Bronchial epithelial cell (primary cell): ENCODE measurements around the gene PSMD4. TPM values are rescaled to one million over a fixed set of nuclear protein-coding genes. Genes with fewer than 3 reads are reported as not detected.

ENCODE experiments used
- DNase-seq: peaks from one replicate; pipeline ENCODE4 v3.0.0-alpha.2; 2010; ENCODE audit warnings: low read depth
- FAIRE-seq: peaks from 2 replicates; lab custom pipeline; 2011; peaks lifted over from hg19 to GRCh38; lab: Jason Lieb, UNC
- H3K27me3 ChIP-seq: 2 replicates; pipeline ENCODE4 v1.5.1; 2011; ENCODE audit warnings: low read length; ENCODE audit not compliant: control insufficient read depth, insufficient read depth
- H3K36me3 ChIP-seq: 2 replicates; pipeline ENCODE4 v1.5.1; 2011; ENCODE audit warnings: low read length; ENCODE audit not compliant: control insufficient read depth, insufficient read depth
- H3K4me3 ChIP-seq: 2 replicates; pipeline ENCODE4 v1.5.1; 2011; ENCODE audit warnings: mild to moderate bottlenecking, low read depth, low read length, control low read depth
- total RNA-seq: library from RNA; depleted of rRNA; stranded (reverse); fragments of >200 nt; gene quantifications from 2 replicates; pipeline ENCODE4 v1.2.1, GENCODE V29; 2014
- TF ChIP-seq, protein P1 (sequence below): IDR thresholded peaks from 2 replicates; pipeline ENCODE4 v1.5.1; 2011; ENCODE audit warnings: mild to moderate bottlenecking, moderate library complexity, low read length, control low read depth, inconsistent platforms; ENCODE audit not compliant: insufficient read depth, severe bottlenecking

The PSMD4 gene
- total RNA-seq, 1 donor from 2014 or later: 280 TPM

DNA sequence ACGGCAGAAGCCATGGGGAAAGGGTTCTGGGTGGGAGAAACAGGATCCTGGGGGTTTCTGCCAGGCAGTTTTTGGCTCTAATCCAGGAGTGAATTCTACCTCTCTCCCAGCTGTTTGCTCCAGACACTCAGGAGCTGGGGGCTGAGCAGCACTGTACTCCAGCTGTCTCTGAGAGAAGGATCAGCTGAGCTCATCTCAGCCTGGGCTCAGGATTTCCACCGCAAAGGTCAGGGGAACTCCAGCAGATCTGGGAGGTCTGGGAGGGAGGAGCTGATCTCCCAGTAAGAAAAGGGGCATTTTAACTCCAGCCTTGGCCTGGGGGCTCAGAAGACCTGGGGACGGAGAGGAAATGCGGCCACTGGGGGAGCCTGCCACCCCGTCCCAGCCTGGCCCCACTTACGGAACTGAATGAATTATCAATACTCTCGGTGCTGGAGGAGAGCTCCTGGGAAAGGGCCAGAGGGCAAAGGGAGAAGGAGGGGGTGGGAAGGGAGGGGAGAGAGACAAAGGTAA, 55.3 kb downstream of the PSMD4 start:
- H3K4me3 ChIP-seq: no peak overlapping the region
- H3K36me3 ChIP-seq: peaks cover 33% of the 10 kb centered on the region
- no peak for DNase-seq
- TF ChIP-seq, protein P1, sequence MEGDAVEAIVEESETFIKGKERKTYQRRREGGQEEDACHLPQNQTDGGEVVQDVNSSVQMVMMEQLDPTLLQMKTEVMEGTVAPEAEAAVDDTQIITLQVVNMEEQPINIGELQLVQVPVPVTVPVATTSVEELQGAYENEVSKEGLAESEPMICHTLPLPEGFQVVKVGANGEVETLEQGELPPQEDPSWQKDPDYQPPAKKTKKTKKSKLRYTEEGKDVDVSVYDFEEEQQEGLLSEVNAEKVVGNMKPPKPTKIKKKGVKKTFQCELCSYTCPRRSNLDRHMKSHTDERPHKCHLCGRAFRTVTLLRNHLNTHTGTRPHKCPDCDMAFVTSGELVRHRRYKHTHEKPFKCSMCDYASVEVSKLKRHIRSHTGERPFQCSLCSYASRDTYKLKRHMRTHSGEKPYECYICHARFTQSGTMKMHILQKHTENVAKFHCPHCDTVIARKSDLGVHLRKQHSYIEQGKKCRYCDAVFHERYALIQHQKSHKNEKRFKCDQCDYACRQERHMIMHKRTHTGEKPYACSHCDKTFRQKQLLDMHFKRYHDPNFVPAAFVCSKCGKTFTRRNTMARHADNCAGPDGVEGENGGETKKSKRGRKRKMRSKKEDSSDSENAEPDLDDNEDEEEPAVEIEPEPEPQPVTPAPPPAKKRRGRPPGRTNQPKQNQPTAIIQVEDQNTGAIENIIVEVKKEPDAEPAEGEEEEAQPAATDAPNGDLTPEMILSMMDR: no peak
- no peak for FAIRE-seq
- H3K27me3 ChIP-seq: no peaks in the 10 kb centered on the region

DNA sequence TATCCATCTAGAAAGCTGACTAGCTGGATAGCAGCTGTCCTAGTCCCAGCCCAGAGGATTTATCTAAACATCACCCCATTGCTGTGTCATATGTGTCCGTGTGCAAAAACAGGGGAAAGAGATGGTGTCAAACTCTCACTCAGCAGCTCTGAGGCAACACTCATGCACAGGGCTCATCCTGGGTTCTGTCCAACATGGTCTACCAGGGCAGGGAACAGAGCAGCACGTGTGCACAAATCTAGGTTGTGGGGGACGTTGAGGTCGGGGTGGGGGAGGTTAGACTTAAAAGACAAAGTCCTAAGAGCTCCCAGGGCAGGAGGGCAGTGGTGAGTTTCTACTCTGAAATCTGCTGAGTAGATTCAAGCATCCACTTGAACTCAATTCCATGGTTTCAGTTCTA, 56.5 kb downstream of the PSMD4 start:
- peaks cover 28% of the 10 kb centered on the region for H3K36me3 ChIP-seq
- DNase-seq (no peak), FAIRE-seq (no peak)
- TF ChIP-seq, protein P1: no peak
- H3K4me3 ChIP-seq: no peak overlapping the region
- no peaks in the 10 kb centered on the region for H3K27me3 ChIP-seq

DNA sequence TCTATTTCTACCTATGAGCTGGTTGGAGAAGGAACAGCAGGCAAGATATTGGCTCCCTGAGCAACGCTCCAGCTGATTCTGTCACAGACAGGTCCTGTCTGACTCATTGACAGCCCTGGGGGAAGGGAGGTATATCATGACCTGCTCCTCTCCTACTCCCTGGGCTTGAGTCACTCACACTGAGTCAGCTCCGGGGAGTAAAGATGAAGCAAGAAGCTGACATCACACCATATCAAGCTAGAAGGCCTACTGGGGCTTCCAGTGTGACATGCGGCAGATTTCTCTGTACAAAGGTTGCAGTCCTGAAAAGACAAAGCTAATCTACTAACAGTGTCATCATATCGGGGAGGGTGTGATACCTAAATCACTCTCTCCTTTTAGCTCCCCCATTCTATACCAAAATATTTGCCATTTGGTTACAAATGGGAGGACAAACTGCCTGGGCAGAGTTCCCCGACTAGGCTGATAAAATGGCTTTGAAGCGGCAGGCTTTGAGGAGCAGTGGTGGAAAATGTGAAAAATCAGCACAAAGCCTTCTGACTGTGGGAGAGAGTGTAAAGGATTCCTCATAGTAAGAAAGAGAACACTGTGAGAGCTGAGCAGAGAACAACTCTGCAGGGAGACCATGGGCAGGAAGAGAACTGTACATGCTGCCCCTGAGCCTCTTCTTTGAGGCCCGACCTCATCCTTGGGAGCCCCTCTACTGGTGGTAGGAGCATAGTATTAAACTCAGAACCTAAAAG, 57.2 kb downstream of the PSMD4 start:
- TF ChIP-seq, protein P1: no peak
- H3K36me3 ChIP-seq: peaks cover 29% of the 10 kb centered on the region
- DNase-seq (peak; percentile 100), FAIRE-seq (peak; percentile 64)
- H3K27me3 ChIP-seq: no peaks in the 10 kb centered on the region
- no peak overlapping the region for H3K4me3 ChIP-seq

DNA sequence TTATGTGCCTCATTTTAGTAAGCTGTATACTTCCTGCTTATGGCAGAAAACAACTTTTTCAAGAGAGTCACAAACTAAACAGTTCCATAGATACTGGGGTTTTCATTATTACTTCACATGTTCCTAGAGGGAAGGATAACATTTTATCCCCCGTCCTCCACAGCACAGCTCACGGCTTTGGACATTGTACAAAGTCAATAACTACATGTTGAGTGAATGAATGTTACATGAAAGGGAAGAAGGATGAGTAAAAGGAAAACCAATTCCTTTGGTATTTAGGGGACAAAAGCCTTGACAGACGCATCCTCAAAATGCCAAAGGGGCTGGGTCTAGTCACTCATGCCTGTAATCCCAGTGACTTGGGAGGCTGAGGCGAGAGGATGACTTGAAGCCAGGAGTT, 57.9 kb downstream of the PSMD4 start:
- Histone ChIP-seq H3K36me3 (peaks cover 27% of the 10 kb centered on the region), H3K4me3 (no peak overlapping the region), H3K27me3 (no peaks in the 10 kb centered on the region)
- DNase-seq (peak; percentile 43), FAIRE-seq (no peak)
- TF ChIP-seq, protein P1: no peak

DNA sequence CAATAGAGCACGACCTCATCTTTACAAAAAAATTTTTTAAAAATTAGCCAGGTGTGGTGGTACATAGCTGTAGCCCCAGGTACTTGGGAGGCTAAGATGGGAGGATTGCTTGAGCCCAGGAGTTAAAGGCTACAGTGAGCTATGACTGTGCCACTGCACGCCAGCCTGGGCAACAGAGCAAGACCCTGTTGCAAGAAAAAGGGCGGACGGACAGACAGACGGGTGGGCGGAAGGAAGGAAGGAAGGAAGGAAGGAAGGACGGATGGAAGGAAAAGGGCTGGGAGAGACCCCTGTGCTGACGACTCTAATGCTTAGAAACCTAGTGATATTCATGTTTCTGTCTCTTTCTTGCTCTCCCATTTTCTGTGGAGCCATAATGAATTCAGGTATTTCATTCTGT, 58.3 kb downstream of the PSMD4 start:
- no peak for DNase-seq
- Histone ChIP-seq H3K4me3 (no peak overlapping the region), H3K36me3 (peaks cover 23% of the 10 kb centered on the region), H3K27me3 (no peaks in the 10 kb centered on the region)
- TF ChIP-seq, protein P1: no peak
- no peak for FAIRE-seq

DNA sequence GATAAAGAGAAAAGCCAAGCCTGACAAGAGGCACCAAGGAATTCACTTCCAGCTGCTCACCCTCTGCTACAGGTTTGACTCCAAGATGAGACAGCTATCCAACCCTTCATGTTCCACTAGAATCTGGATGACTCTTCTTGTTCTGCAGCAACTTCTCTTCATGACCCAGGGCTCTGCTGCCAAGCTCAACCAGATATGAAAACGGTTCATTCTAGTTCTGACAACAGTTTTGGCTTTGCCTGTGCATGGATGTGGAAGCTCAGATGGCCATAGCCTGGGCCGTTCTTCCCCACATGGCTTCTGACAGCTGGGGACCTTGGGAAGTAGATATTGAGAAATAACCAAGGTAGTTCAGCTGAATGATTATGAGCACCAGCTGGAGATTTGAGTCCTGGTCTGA, 59.0 kb downstream of the PSMD4 start:
- FAIRE-seq: no peak
- H3K4me3 ChIP-seq: no peak overlapping the region
- peaks cover 18% of the 10 kb centered on the region for H3K36me3 ChIP-seq
- DNase-seq: no peak
- TF ChIP-seq, protein P1: no peak
- no peaks in the 10 kb centered on the region for H3K27me3 ChIP-seq
